SK-N-MC (cell line): ENCODE data around the gene KRTAP4-1.

Source experiments
- EZH2 ChIP-seq: fragments of 200-600 bp; sonication (generic); IDR thresholded peaks from one replicate; pipeline ENCODE4 v1.6.1; 2017; ENCODE audit warnings: antibody characterized with exemption
- FOXP2 ChIP-seq: optimal IDR thresholded peaks from 2 replicates; pipeline ENCODE3; 2011; ENCODE audit warnings: mild to moderate bottlenecking, moderate library complexity; ENCODE audit not compliant: insufficient read depth; ENCODE audit errors: extremely low read length, control extremely low read depth
- POLR2AphosphoS5 ChIP-seq: IDR thresholded peaks from 2 replicates; pipeline ENCODE4 v1.6.1; 2012; ENCODE audit warnings: mild to moderate bottlenecking, low read depth, low read length, borderline replicate concordance

DNA sequence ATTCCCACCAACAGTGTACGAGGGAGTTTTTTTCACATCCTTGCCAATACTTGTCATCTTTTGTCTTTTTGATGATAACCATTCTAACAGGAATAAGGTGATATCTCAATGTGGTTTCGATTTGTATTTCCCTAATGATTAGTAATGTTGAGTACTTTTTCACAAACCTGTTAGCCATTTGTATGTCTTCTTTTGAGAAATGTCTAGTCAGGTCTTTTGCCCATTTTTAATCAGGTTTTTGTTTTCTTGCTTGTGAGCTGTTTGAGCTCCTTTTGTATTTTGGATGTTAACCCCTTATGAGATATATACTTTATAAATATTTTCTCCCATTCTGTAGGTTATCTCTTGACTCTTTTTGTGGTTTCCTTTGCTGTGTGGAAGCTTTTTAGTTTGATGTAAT, 33.2 kb downstream of the KRTAP4-1 start:
- TF ChIP-seq POLR2AphosphoS5 (no peak), EZH2 (no peak), FOXP2 (no peak)
